ENCODE data around the gene IZUMO2.
A peak's percentile ranks its signal among the peaks of the same experiment; 100 is the strongest.
"Not testable (repeated sequence)": the region's sequence is repeated elsewhere in the genome, so short reads cannot be mapped to it uniquely, and the experiment has no call there.

The IZUMO2 gene

DNA sequence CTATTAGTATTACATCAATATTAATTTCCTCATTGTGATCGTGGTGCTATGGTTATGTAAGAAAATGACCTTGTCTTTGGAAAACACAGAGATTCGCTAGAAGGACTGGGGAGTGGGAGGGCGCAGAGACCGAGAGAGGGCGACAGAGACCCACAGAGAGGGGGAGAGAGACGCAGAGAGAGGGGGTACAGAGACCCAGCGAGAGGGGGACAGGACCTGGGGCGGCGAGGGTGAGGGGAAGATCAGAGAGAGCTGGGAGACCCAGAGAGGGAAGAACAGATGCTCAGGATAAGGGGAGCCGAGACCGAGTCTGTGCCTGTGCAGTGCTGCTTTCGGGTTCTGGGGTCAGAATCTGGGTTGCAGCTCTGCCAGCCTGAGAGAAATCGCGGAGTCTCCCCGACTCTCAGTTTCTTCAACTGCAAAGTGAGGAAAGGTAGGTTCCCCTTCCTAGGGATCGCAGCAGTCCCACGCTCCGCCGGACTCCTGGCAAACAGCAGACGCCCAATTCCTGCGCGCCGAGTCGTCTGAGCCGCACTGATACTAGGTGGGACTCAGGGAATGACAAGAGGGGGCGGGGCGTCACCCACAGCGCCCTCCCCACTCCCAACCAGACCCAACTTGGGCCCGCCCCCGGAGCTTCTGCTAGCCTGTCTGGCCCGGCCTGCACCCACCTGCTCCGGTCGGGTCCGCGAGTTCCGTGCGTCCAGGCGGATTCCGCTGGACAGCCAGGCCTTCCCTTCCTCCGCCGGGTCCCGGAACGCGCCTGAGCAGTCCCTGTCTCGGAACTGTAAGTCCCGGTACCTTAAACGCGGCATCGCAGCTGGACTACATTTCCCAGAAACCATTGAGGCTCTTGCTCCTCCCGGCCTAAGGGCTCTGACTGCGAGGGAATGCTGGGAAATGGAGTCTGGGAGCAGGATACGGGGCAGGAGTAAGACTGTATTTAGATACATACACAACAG is 15.3 kb downstream of the IZUMO2 start:
- H3K4me1 ChIP-seq (ENCODE audit: insufficient read depth, poor library complexity, severe bottlenecking): no peaks in the 10 kb centered on the region
- DNase-seq (ENCODE audit: low spot score): peak; percentile 80
- H3K36me3 ChIP-seq (ENCODE audit: low read depth): no peaks in the 10 kb centered on the region
- H3K27me3 ChIP-seq (ENCODE audit: insufficient read depth, poor library complexity, severe bottlenecking): no peaks in the 10 kb centered on the region
- peak; percentile 94 for ATAC-seq (ENCODE audit: low read depth)
- no peak overlapping the region for H3K27ac ChIP-seq (ENCODE audit: poor library complexity, severe bottlenecking)
- H3K9me3 ChIP-seq (ENCODE audit: severe bottlenecking): no peaks in the 10 kb centered on the region
- peak overlapping the region; percentile 43 for H3K4me3 ChIP-seq (ENCODE audit: severe bottlenecking)
- peak; percentile 87 for TF ChIP-seq CTCF (IDR thresholded peaks at IDR 0.05; ENCODE audit: poor library complexity, severe bottlenecking)

GRCh38 chr19:50141921-50142320 is 21.2 kb downstream of the IZUMO2 start:
- not testable (repeated sequence) for H3K36me3 ChIP-seq (ENCODE audit: low read depth); H3K4me1 ChIP-seq (ENCODE audit: insufficient read depth, poor library complexity, severe bottlenecking); DNase-seq (ENCODE audit: low spot score); H3K27ac ChIP-seq (ENCODE audit: poor library complexity, severe bottlenecking); H3K27me3 ChIP-seq (ENCODE audit: insufficient read depth, poor library complexity, severe bottlenecking); H3K4me3 ChIP-seq (ENCODE audit: severe bottlenecking); H3K9me3 ChIP-seq (ENCODE audit: severe bottlenecking); ATAC-seq (ENCODE audit: low read depth)

GRCh38 chr19:50140118-50140845 is 22.8 kb downstream of the IZUMO2 start:
- H3K4me1 ChIP-seq (ENCODE audit: insufficient read depth, poor library complexity, severe bottlenecking); H3K4me3 ChIP-seq (ENCODE audit: severe bottlenecking); H3K36me3 ChIP-seq (ENCODE audit: low read depth); ATAC-seq (ENCODE audit: low read depth); H3K27ac ChIP-seq (ENCODE audit: poor library complexity, severe bottlenecking); H3K9me3 ChIP-seq (ENCODE audit: severe bottlenecking); DNase-seq (ENCODE audit: low spot score): not testable (repeated sequence)
- peaks cover 13% of the 10 kb centered on the region for H3K27me3 ChIP-seq (ENCODE audit: insufficient read depth, poor library complexity, severe bottlenecking)

GRCh38 chr19:50136603-50137365 is 26.3 kb downstream of the IZUMO2 start:
- TF ChIP-seq CTCF (IDR thresholded peaks at IDR 0.05; ENCODE audit: poor library complexity, severe bottlenecking): peak; percentile 34
- not testable (repeated sequence) for H3K4me1 ChIP-seq (ENCODE audit: insufficient read depth, poor library complexity, severe bottlenecking); H3K4me3 ChIP-seq (ENCODE audit: severe bottlenecking); H3K36me3 ChIP-seq (ENCODE audit: low read depth); H3K27ac ChIP-seq (ENCODE audit: poor library complexity, severe bottlenecking); ATAC-seq (ENCODE audit: low read depth); H3K9me3 ChIP-seq (ENCODE audit: severe bottlenecking)
- H3K27me3 ChIP-seq (ENCODE audit: insufficient read depth, poor library complexity, severe bottlenecking): peaks cover 16% of the 10 kb centered on the region
- peak; percentile 70 for DNase-seq (ENCODE audit: low spot score)

DNA sequence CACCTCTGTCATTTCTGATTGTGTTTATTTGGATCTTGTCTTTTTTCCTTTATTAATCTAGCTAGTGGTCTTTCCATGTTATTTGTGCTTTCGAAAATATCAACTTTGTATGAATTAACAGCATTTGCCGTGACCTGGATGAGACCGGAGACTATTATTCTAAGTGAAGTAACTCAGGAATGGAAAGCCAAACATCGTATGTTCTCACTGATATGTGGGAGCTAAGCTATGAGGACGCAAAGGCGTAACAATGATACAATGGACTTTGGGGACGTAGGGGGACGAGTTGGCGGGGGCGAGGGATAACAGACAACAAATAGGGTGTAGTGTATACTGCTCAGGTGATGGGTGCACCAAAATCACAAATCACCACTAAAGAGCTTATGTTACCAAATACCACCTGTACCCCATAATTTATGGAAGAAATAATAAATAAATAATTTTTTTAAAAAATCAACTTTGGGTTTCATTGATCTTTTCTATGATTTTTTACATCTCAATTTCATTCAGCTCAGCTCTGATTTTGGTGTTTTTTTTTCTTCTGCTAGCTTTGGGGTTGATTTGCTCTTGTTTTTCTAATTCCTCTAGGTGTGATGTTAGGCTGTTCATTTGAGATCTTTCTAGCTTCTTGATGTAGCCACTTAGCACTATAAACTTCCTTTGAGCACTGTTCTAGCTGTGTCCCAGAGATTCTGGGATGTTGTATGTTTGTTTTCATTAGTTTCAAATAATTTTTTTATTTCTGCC is 27.1 kb downstream of the IZUMO2 start:
- peaks cover 16% of the 10 kb centered on the region for H3K27me3 ChIP-seq (ENCODE audit: insufficient read depth, poor library complexity, severe bottlenecking)
- ATAC-seq (ENCODE audit: low read depth); H3K36me3 ChIP-seq (ENCODE audit: low read depth); DNase-seq (ENCODE audit: low spot score); H3K4me1 ChIP-seq (ENCODE audit: insufficient read depth, poor library complexity, severe bottlenecking); H3K9me3 ChIP-seq (ENCODE audit: severe bottlenecking); H3K4me3 ChIP-seq (ENCODE audit: severe bottlenecking); H3K27ac ChIP-seq (ENCODE audit: poor library complexity, severe bottlenecking): not testable (repeated sequence)

DNA sequence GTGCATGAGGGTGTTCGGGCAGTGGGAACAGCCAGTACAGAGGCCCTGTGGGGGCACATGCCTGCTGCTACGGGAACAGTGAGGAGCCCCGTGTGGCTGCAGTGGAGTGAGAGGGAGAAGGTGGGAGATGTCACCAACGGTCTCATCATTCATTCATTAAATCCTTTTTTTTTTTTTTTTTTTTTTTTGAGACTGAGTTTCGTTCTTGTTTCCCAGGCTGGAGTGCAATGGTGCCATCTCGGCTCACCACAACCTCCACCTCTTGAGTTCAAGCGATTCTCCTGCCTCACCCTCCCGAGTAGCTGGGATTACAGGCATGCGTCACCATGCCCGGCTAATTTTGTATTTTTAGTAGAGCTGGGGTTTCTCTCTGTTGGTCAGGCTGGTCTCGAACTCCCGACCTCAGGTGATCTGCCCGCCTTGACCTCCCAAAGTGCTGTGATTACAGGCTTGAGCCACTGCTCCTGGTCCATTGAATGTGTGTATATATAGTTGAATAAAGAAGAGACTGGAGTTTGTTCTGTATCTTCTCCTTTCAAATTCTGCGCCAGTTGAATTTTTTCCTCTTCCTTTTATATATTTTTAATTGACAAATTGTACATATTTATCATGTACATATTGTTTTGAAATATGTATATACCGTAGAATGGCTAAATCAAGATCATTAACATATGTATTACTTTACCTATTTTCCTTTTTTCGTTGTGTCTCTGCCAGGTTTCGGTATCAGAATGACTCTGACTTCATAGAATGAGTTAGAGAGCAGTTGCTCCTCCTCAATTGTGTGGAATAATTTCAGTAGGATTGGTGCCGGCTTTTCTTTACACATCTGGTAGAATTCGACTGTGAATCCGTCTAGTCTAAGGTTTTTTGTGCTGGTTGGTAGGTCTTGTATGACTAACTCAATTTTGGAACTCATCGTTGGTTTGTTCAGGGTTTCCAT is 28.0 kb downstream of the IZUMO2 start:
- H3K9me3 ChIP-seq (ENCODE audit: severe bottlenecking); H3K4me1 ChIP-seq (ENCODE audit: insufficient read depth, poor library complexity, severe bottlenecking); DNase-seq (ENCODE audit: low spot score); ATAC-seq (ENCODE audit: low read depth); H3K27ac ChIP-seq (ENCODE audit: poor library complexity, severe bottlenecking); H3K4me3 ChIP-seq (ENCODE audit: severe bottlenecking); H3K36me3 ChIP-seq (ENCODE audit: low read depth): not testable (repeated sequence)
- peaks cover 16% of the 10 kb centered on the region for H3K27me3 ChIP-seq (ENCODE audit: insufficient read depth, poor library complexity, severe bottlenecking)

Data from RWPE2 (cell line).